Panc1 (cell line): ENCODE measurements around the gene CCL5. TPM values are rescaled to one million over a fixed set of nuclear protein-coding genes. Genes with fewer than 3 reads are reported as not detected.

Source experiments
- ATAC-seq: fragments of 200-7000 bp; cut with Tn5 transposase; 2 replicates; pipeline ENCODE4 v1.9.1; 2020; ENCODE audit warnings: mild to moderate bottlenecking, moderate library complexity
- BruUV-seq: library from RNA; stranded (reverse); fragments of 400-500 nt; replicated peaks from 2 replicates; lab custom pipeline; 2021; lab: Mats Ljungman, UMichigan
- CTCF ChIA-PET: fragments of 300-600 bp; sonication (Branson Sonifier 250); formaldehyde crosslinking; loops from one replicate; lab custom pipeline; 2022; ENCODE audit warnings: antibody characterized with exemption; lab: Charles Lee
- POLR2A ChIA-PET: fragments of 300-600 bp; sonication (Branson Sonifier 250); formaldehyde crosslinking; loops from one replicate; lab custom pipeline; 2022; ENCODE audit warnings: antibody characterized with exemption; lab: Charles Lee
- DNase-seq: peaks from one replicate; pipeline ENCODE4 v3.0.0-alpha.2; 2010; ENCODE audit warnings: low read depth, low spot score
- H3K27ac ChIP-seq: 2 replicates; pipeline ENCODE4 v1.5.1; 2011; ENCODE audit warnings: mild to moderate bottlenecking, low read length, inconsistent platforms
- H3K27me3 ChIP-seq: fragments of 200-500 bp; sonication (Bioruptor generic); 2 replicates; pipeline ENCODE4 v1.6.0; 2014; ENCODE audit warnings: low read length, inconsistent platforms; ENCODE audit not compliant: control insufficient read depth, insufficient read depth
- H3K36me3 ChIP-seq: fragments of 200-500 bp; sonication (Bioruptor generic); 2 replicates; pipeline ENCODE4 v1.5.1; 2014; ENCODE audit warnings: inconsistent platforms, mild to moderate bottlenecking, low read length, moderate library complexity; ENCODE audit not compliant: control insufficient read depth, insufficient read depth
- H3K4me1 ChIP-seq: 2 replicates; pipeline ENCODE4 v1.5.1; 2011; ENCODE audit warnings: inconsistent platforms, mild to moderate bottlenecking, low read length, moderate library complexity; ENCODE audit not compliant: control insufficient read depth, insufficient read depth
- H3K4me3 ChIP-seq, 2 experiments: 2 replicates each; pipeline ENCODE4 v1.5.1; 2011 to 2012; ENCODE audit warnings: low read depth in 2 of 2, low read length in 2 of 2, mild to moderate bottlenecking in 2 of 2, inconsistent platforms in 1 of 2, moderate library complexity in 1 of 2
- H3K9me3 ChIP-seq: fragments of 200-500 bp; sonication (Bioruptor generic); 2 replicates; pipeline ENCODE4 v1.5.1; 2014; ENCODE audit warnings: low read depth, mild to moderate bottlenecking, inconsistent platforms, low read length, moderate library complexity; ENCODE audit not compliant: control insufficient read depth, insufficient read depth
- POLR2AphosphoS5 ChIP-seq: IDR thresholded peaks from 2 replicates; pipeline ENCODE4 v1.6.1; 2012; ENCODE audit warnings: mild to moderate bottlenecking, low read depth, low read length, moderate library complexity
- SIN3A ChIP-seq: IDR thresholded peaks from 2 replicates; pipeline ENCODE4 v1.6.1; 2012; ENCODE audit warnings: low read depth, mild to moderate bottlenecking, low read length, moderate library complexity, borderline replicate concordance; ENCODE audit not compliant: insufficient read depth
- TCF7L2 ChIP-seq: IDR thresholded peaks from 2 replicates; pipeline ENCODE4 v1.6.1; 2011; ENCODE audit warnings: mild to moderate bottlenecking, low read depth, low read length, inconsistent platforms
- in situ Hi-C: cut with HindIII; loops from 2 replicates; pipeline ENCODE4 v1.10.0; 2016; ENCODE audit warnings: low sequenced_read_pairs, low pct_unique_long_range_greater_than_20kb
- intact Hi-C: fragments of 100-400 bp; cut with micrococcal nuclease; formaldehyde crosslinking; loops from one replicate; pipeline ENCODE4 v1.10.0; 2022; ENCODE audit not compliant: unreplicated experiment
- total RNA-seq: library from RNA; stranded (reverse); gene quantifications from one replicate; pipeline ENCODE4 v1.2.1, GENCODE V29; 2021; ENCODE audit not compliant: unreplicated experiment
- TF ChIP-seq, protein P1 (sequence below): fragments of 450-650 bp; IDR thresholded peaks from 2 replicates; pipeline ENCODE4 v1.5.1; 2017; ENCODE audit warnings: mild to moderate bottlenecking
- TF ChIP-seq, protein P2 (sequence below), 2 experiments: IDR thresholded peaks; 2 replicates each; pipeline ENCODE4 v1.6.1; 2011 to 2012; ENCODE audit warnings: low read depth in 2 of 2, control low read depth in 1 of 2, low read length in 1 of 2, mild to moderate bottlenecking in 1 of 2, moderate library complexity in 1 of 2; ENCODE audit not compliant: insufficient read depth in 1 of 2

CCL5 gene
- total RNA-seq, 1 experiment from 2014 or later: 15.9 TPM

GRCh38 chr17:35842239-35842638, 37.9 kb downstream of the CCL5 start:
- no peaks in the 10 kb centered on the region for H3K9me3 ChIP-seq
- POLR2A ChIA-PET: interaction anchor here (0.6 kb wide), 1 partner anchor 47 kb away, joined by 3 read pairs; no protein-coding TSS in a partner anchor
- peaks cover 52% of the 10 kb centered on the region for H3K36me3 ChIP-seq
- no peak for TF ChIP-seq TCF7L2
- TF ChIP-seq, protein P1, sequence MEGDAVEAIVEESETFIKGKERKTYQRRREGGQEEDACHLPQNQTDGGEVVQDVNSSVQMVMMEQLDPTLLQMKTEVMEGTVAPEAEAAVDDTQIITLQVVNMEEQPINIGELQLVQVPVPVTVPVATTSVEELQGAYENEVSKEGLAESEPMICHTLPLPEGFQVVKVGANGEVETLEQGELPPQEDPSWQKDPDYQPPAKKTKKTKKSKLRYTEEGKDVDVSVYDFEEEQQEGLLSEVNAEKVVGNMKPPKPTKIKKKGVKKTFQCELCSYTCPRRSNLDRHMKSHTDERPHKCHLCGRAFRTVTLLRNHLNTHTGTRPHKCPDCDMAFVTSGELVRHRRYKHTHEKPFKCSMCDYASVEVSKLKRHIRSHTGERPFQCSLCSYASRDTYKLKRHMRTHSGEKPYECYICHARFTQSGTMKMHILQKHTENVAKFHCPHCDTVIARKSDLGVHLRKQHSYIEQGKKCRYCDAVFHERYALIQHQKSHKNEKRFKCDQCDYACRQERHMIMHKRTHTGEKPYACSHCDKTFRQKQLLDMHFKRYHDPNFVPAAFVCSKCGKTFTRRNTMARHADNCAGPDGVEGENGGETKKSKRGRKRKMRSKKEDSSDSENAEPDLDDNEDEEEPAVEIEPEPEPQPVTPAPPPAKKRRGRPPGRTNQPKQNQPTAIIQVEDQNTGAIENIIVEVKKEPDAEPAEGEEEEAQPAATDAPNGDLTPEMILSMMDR: no peak
- TF ChIP-seq, protein P2, sequence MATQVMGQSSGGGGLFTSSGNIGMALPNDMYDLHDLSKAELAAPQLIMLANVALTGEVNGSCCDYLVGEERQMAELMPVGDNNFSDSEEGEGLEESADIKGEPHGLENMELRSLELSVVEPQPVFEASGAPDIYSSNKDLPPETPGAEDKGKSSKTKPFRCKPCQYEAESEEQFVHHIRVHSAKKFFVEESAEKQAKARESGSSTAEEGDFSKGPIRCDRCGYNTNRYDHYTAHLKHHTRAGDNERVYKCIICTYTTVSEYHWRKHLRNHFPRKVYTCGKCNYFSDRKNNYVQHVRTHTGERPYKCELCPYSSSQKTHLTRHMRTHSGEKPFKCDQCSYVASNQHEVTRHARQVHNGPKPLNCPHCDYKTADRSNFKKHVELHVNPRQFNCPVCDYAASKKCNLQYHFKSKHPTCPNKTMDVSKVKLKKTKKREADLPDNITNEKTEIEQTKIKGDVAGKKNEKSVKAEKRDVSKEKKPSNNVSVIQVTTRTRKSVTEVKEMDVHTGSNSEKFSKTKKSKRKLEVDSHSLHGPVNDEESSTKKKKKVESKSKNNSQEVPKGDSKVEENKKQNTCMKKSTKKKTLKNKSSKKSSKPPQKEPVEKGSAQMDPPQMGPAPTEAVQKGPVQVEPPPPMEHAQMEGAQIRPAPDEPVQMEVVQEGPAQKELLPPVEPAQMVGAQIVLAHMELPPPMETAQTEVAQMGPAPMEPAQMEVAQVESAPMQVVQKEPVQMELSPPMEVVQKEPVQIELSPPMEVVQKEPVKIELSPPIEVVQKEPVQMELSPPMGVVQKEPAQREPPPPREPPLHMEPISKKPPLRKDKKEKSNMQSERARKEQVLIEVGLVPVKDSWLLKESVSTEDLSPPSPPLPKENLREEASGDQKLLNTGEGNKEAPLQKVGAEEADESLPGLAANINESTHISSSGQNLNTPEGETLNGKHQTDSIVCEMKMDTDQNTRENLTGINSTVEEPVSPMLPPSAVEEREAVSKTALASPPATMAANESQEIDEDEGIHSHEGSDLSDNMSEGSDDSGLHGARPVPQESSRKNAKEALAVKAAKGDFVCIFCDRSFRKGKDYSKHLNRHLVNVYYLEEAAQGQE (IDR thresholded peaks at IDR 0.05; ENCODE audit: insufficient read depth in 1 of 2, low read depth in 2 of 2, low read length in 1 of 2): no peak
- TF ChIP-seq SIN3A: no peak
- no peak for TF ChIP-seq POLR2AphosphoS5
- DNase-seq (no peak), ATAC-seq (no peak)
- no TSS peak for BruUV-seq
- no peak overlapping the region for H3K27ac ChIP-seq
- intact Hi-C loops: no loop called here
- no peaks in the 10 kb centered on the region for H3K27me3 ChIP-seq
- H3K4me3 ChIP-seq: no peak overlapping the region
- in situ Hi-C loops: no loop called here
- CTCF ChIA-PET: interaction anchor here (0.6 kb wide), 1 partner anchor 30 kb away, joined by 7 read pairs; no protein-coding TSS in a partner anchor
- no peaks in the 10 kb centered on the region for H3K4me1 ChIP-seq

DNA sequence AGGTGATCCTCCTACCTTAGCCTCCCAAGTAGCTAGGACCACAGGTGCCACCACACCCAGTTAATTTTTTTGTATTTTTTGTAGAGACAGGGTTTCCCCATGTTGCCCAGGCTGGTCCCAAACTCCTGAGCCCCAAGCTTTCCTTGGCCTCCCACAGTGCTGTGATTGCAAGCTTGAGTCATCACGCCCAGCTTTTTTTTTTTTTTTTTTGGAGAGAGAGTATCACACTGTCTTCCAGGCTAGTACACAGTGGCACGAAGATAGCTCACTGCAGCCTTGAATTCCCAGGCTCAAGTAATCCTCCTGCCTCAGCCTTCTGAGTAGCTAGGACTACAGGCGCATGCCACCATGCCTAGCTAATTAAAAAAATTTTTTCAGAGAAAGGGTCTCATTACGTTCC, 38.7 kb downstream of the CCL5 start:
- H3K27me3 ChIP-seq: no peaks in the 10 kb centered on the region
- H3K4me1 ChIP-seq: no peaks in the 10 kb centered on the region
- TF ChIP-seq TCF7L2 (no peak), POLR2AphosphoS5 (no peak), SIN3A (no peak)
- TF ChIP-seq, protein P2 (IDR thresholded peaks at IDR 0.05; ENCODE audit: insufficient read depth in 1 of 2, low read depth in 2 of 2, low read length in 1 of 2): no peak
- TF ChIP-seq, protein P1: no peak
- intact Hi-C loops: no loop called here
- no peak overlapping the region for H3K27ac ChIP-seq
- POLR2A ChIA-PET: no interaction called here
- ATAC-seq (no peak), DNase-seq (no peak)
- H3K4me3 ChIP-seq: no peak overlapping the region
- CTCF ChIA-PET: interaction anchor here (0.7 kb wide), 2 partner anchors 156 to 1477 kb away, joined by 4 to 8 read pairs; no protein-coding TSS in a partner anchor
- H3K9me3 ChIP-seq: no peaks in the 10 kb centered on the region
- in situ Hi-C loops: no loop called here
- H3K36me3 ChIP-seq: peaks cover 46% of the 10 kb centered on the region
- BruUV-seq: no TSS peak
